Panc1 (cell line): ENCODE results near the gene PKN3.

ENCODE experiments used
- POLR2AphosphoS5 ChIP-seq: IDR thresholded peaks from 2 replicates; pipeline ENCODE4 v1.6.1; 2012; ENCODE audit warnings: mild to moderate bottlenecking, low read depth, low read length, moderate library complexity
- REST ChIP-seq, 2 experiments: IDR thresholded peaks; 2 replicates each; pipeline ENCODE4 v1.6.1; 2011 to 2012; ENCODE audit warnings: low read depth in 2 of 2, control low read depth in 1 of 2, low read length in 1 of 2, mild to moderate bottlenecking in 1 of 2, moderate library complexity in 1 of 2; ENCODE audit not compliant: insufficient read depth in 1 of 2
- SIN3A ChIP-seq: IDR thresholded peaks from 2 replicates; pipeline ENCODE4 v1.6.1; 2012; ENCODE audit warnings: low read depth, mild to moderate bottlenecking, low read length, moderate library complexity, borderline replicate concordance; ENCODE audit not compliant: insufficient read depth
- TCF7L2 ChIP-seq: IDR thresholded peaks from 2 replicates; pipeline ENCODE4 v1.6.1; 2011; ENCODE audit warnings: mild to moderate bottlenecking, low read depth, low read length, inconsistent platforms
- TF ChIP-seq, protein P1 (sequence below): fragments of 450-650 bp; IDR thresholded peaks from 2 replicates; pipeline ENCODE4 v1.5.1; 2017; ENCODE audit warnings: mild to moderate bottlenecking

GRCh38 chr9:128747241-128747640 lies 44.9 kb downstream of the PKN3 start:
- TF ChIP-seq, protein P1, sequence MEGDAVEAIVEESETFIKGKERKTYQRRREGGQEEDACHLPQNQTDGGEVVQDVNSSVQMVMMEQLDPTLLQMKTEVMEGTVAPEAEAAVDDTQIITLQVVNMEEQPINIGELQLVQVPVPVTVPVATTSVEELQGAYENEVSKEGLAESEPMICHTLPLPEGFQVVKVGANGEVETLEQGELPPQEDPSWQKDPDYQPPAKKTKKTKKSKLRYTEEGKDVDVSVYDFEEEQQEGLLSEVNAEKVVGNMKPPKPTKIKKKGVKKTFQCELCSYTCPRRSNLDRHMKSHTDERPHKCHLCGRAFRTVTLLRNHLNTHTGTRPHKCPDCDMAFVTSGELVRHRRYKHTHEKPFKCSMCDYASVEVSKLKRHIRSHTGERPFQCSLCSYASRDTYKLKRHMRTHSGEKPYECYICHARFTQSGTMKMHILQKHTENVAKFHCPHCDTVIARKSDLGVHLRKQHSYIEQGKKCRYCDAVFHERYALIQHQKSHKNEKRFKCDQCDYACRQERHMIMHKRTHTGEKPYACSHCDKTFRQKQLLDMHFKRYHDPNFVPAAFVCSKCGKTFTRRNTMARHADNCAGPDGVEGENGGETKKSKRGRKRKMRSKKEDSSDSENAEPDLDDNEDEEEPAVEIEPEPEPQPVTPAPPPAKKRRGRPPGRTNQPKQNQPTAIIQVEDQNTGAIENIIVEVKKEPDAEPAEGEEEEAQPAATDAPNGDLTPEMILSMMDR = no peak
- TF ChIP-seq POLR2AphosphoS5 (no peak), SIN3A (no peak), TCF7L2 (no peak), REST (IDR thresholded peaks at IDR 0.05; ENCODE audit: insufficient read depth in 1 of 2, low read depth in 2 of 2, low read length in 1 of 2) (no peak)
